ENCODE measurements around the gene ROGDI. TPM values are rescaled to one million over a fixed set of nuclear protein-coding genes. Genes with fewer than 3 reads are reported as not detected.
A peak's percentile ranks its signal among the peaks of the same experiment; 100 is the strongest.

Gene ROGDI
- total and polyA plus RNA-seq, 4 donors = 14.0 to 28.1 (median 17.4) TPM

DNA sequence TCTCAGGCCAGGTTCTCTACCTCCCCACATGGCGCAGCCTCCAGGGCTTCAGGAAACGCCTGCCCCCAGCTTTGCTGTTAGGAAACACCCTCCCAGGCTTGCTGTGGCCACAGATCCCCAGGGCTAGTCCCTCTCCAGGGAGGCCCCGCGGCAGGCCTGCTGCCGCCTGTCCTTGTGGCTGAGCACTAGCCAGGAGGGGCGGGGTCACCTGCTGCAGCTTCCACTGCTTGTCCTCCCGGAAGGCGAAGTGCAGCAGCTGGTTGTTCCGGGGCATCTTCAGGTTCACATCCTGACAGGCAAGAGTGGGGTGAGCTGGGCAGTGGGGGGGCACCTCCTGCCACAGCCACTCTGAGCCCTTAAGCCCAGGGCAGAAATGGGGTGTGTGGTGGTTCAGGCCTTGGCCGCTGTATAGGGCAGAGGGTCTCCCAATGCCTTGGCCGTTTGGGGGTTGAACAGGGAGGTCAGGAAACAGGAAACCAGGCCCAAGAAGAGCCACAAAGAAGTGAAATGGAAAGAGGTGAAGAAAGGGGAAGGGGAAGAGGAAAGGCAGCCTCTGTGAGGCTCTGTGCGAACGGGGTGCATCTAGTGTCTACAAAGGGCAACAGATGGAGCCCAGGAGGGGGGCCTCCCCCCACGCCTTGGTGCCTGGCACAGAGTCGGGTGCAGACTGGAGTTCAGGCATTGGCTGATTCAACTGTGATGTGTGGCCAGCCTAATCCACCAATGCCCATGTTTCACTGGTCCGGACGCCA lies 2.0 kb downstream of the ROGDI start:
- no peak overlapping the region for H3K4me3 ChIP-seq (ENCODE audit: low read depth in 1 of 3, low read length in 3 of 3)
- H3K27ac ChIP-seq (ENCODE audit: low read depth in 1 of 2, low read length in 2 of 2) = no peak overlapping the region
- no peaks in the 10 kb centered on the region for H3K9me3 ChIP-seq (ENCODE audit: control insufficient read depth in 4 of 4, low read length in 3 of 4)
- peaks cover 2 to 26% (median 10%) of the 10 kb centered on the region in 4 donors for H3K36me3 ChIP-seq (ENCODE audit: control insufficient read depth in 4 of 4, insufficient read depth in 3 of 4, low read depth in 1 of 4, low read length in 3 of 4)
- TF ChIP-seq REST (IDR thresholded peaks at IDR 0.05) (no peak), FOXA1 (IDR thresholded peaks at IDR 0.05) (no peak), EGR1 (IDR thresholded peaks at IDR 0.05; ENCODE audit: low read depth in 2 of 2) (no peak), RAD21 (IDR thresholded peaks at IDR 0.05) (no peak), HNF4G (IDR thresholded peaks at IDR 0.05) (no peak), ATF3 (IDR thresholded peaks at IDR 0.05) (no peak), NR2F2 (IDR thresholded peaks at IDR 0.05) (peak; percentile 25)
- TF ChIP-seq, protein P1, sequence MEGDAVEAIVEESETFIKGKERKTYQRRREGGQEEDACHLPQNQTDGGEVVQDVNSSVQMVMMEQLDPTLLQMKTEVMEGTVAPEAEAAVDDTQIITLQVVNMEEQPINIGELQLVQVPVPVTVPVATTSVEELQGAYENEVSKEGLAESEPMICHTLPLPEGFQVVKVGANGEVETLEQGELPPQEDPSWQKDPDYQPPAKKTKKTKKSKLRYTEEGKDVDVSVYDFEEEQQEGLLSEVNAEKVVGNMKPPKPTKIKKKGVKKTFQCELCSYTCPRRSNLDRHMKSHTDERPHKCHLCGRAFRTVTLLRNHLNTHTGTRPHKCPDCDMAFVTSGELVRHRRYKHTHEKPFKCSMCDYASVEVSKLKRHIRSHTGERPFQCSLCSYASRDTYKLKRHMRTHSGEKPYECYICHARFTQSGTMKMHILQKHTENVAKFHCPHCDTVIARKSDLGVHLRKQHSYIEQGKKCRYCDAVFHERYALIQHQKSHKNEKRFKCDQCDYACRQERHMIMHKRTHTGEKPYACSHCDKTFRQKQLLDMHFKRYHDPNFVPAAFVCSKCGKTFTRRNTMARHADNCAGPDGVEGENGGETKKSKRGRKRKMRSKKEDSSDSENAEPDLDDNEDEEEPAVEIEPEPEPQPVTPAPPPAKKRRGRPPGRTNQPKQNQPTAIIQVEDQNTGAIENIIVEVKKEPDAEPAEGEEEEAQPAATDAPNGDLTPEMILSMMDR (IDR thresholded peaks at IDR 0.05; ENCODE audit: low read depth, low read length, missing input control) = no peak
- TF ChIP-seq, protein P2, sequence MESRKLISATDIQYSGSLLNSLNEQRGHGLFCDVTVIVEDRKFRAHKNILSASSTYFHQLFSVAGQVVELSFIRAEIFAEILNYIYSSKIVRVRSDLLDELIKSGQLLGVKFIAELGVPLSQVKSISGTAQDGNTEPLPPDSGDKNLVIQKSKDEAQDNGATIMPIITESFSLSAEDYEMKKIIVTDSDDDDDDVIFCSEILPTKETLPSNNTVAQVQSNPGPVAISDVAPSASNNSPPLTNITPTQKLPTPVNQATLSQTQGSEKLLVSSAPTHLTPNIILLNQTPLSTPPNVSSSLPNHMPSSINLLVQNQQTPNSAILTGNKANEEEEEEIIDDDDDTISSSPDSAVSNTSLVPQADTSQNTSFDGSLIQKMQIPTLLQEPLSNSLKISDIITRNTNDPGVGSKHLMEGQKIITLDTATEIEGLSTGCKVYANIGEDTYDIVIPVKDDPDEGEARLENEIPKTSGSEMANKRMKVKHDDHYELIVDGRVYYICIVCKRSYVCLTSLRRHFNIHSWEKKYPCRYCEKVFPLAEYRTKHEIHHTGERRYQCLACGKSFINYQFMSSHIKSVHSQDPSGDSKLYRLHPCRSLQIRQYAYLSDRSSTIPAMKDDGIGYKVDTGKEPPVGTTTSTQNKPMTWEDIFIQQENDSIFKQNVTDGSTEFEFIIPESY (IDR thresholded peaks at IDR 0.05) = no peak
- H3K9ac ChIP-seq (ENCODE audit: low read depth in 1 of 2, low read length in 2 of 2) = no peak overlapping the region
- peaks cover 0 to 37% (median 11%) of the 10 kb centered on the region in 4 donors for H3K4me1 ChIP-seq (ENCODE audit: control insufficient read depth in 4 of 4, insufficient read depth in 4 of 4, low read length in 3 of 4)
- no peaks in the 10 kb centered on the region for H3K27me3 ChIP-seq (ENCODE audit: control insufficient read depth in 4 of 4, insufficient read depth in 4 of 4, low read length in 3 of 4)
- 69% methylated on average over 17 of the region's 17 CpGs for WGBS
- DNase-seq (ENCODE audit: low spot score) = peak; percentile 64

- DNase-seq (ENCODE audit: low spot score) = no peak
- peaks cover 0 to 27% (median 11%) of the 10 kb centered on the region in 4 donors for H3K4me1 ChIP-seq (ENCODE audit: control insufficient read depth in 4 of 4, insufficient read depth in 4 of 4, low read length in 3 of 4)
- WGBS = 94% methylated on average over 19 of the region's 19 CpGs
- H3K27ac ChIP-seq (ENCODE audit: low read depth in 1 of 2, low read length in 2 of 2) = no peak overlapping the region
- no peak overlapping the region for H3K9ac ChIP-seq (ENCODE audit: low read depth in 1 of 2, low read length in 2 of 2)
- H3K36me3 ChIP-seq (ENCODE audit: control insufficient read depth in 4 of 4, insufficient read depth in 3 of 4, low read depth in 1 of 4, low read length in 3 of 4) = peaks cover 0 to 20% (median 7%) of the 10 kb centered on the region in 4 donors
- H3K27me3 ChIP-seq (ENCODE audit: control insufficient read depth in 4 of 4, insufficient read depth in 4 of 4, low read length in 3 of 4) = no peaks in the 10 kb centered on the region
- TF ChIP-seq REST (IDR thresholded peaks at IDR 0.05) (no peak), FOXA2 (IDR thresholded peaks at IDR 0.05) (no peak), MAX (IDR thresholded peaks at IDR 0.05) (no peak), RAD21 (IDR thresholded peaks at IDR 0.05) (no peak), ATF3 (IDR thresholded peaks at IDR 0.05) (no peak), JUND (IDR thresholded peaks at IDR 0.05) (no peak), FOXA1 (IDR thresholded peaks at IDR 0.05) (no peak), EGR1 (IDR thresholded peaks at IDR 0.05; ENCODE audit: low read depth in 2 of 2) (no peak), HNF4A (conservative IDR thresholded peaks at IDR 0.05) (no peak)
- no peak overlapping the region for H3K4me3 ChIP-seq (ENCODE audit: low read depth in 1 of 3, low read length in 3 of 3)
- H3K9me3 ChIP-seq (ENCODE audit: control insufficient read depth in 4 of 4, low read length in 3 of 4) = no peaks in the 10 kb centered on the region
These were observed 3.1 kb downstream of the ROGDI start for GRCh38 chr16:4799171-4799855.

Measured in liver (tissue), 9 donors.